RWPE2 (cell line): ENCODE results near the gene SEMA3A.

ENCODE experiments used
- ATAC-seq: fragments of 200-7000 bp; cut with Tn5 transposase; 3 replicates; pipeline ENCODE4 v1.9.1; 2021; ENCODE audit warnings: low read depth
- DNase-seq: peaks from one replicate; pipeline ENCODE4 v3.0.0-alpha.2; 2020; ENCODE audit warnings: low spot score
- H3K27ac ChIP-seq: fragments of 450-650 bp; 2 replicates; pipeline ENCODE4 v1.5.1; 2017; ENCODE audit warnings: mild to moderate bottlenecking; ENCODE audit not compliant: poor library complexity, severe bottlenecking
- H3K27me3 ChIP-seq: fragments of 250-450 bp; sonication (Bioruptor Pico); 2 replicates; pipeline ENCODE4 v1.5.1; 2021; ENCODE audit warnings: mild to moderate bottlenecking, moderate library complexity; ENCODE audit not compliant: insufficient read depth, poor library complexity, severe bottlenecking
- H3K36me3 ChIP-seq: fragments of 250-450 bp; sonication (Bioruptor Pico); 2 replicates; pipeline ENCODE4 v1.5.1; 2020; ENCODE audit warnings: low read depth, mild to moderate bottlenecking, moderate library complexity
- H3K4me1 ChIP-seq: fragments of 250-450 bp; sonication (Bioruptor Pico); 2 replicates; pipeline ENCODE4 v1.5.1; 2021; ENCODE audit warnings: mild to moderate bottlenecking, moderate library complexity; ENCODE audit not compliant: insufficient read depth, poor library complexity, severe bottlenecking
- H3K4me3 ChIP-seq: fragments of 250-450 bp; sonication (Bioruptor Pico); 2 replicates; pipeline ENCODE4 v1.5.1; 2021; ENCODE audit warnings: mild to moderate bottlenecking, moderate library complexity; ENCODE audit not compliant: severe bottlenecking
- H3K9me3 ChIP-seq: fragments of 250-450 bp; sonication (Bioruptor Pico); 2 replicates; pipeline ENCODE4 v1.5.1; 2021; ENCODE audit warnings: mild to moderate bottlenecking, moderate library complexity; ENCODE audit not compliant: severe bottlenecking
- CTCF ChIP-seq: fragments of 450-650 bp; IDR thresholded peaks from one replicate; pipeline ENCODE4 v1.5.1; 2017; ENCODE audit warnings: mild to moderate bottlenecking, moderate library complexity; ENCODE audit not compliant: poor library complexity, severe bottlenecking

The SEMA3A gene

DNA sequence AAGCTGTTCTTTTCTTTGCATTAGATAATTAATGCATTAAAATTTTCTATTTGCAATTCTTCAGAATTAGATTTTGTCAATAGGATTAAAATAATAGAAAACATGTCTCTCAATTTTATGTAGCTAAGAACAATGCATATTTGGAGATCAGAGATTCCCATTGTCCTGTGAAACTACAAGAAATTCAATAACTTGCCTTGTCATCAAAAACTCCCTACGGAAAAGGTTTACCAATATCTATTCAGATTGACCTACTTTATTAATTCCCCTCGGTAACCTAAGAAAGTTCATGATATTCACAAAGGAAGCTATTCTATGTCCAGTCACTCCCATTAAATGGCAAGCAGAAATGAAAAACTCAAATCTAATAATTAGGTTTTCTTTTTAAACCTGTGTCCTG, 172.6 kb downstream of the SEMA3A start:
- no peak for TF ChIP-seq CTCF
- ATAC-seq = no peak
- H3K9me3 ChIP-seq = no peaks in the 10 kb centered on the region
- H3K27ac ChIP-seq = peak overlapping the region; percentile 70
- H3K27me3 ChIP-seq = no peaks in the 10 kb centered on the region
- H3K36me3 ChIP-seq = no peaks in the 10 kb centered on the region
- H3K4me1 ChIP-seq = peaks cover 36% of the 10 kb centered on the region
- no peak for DNase-seq
- no peak overlapping the region for H3K4me3 ChIP-seq

DNA sequence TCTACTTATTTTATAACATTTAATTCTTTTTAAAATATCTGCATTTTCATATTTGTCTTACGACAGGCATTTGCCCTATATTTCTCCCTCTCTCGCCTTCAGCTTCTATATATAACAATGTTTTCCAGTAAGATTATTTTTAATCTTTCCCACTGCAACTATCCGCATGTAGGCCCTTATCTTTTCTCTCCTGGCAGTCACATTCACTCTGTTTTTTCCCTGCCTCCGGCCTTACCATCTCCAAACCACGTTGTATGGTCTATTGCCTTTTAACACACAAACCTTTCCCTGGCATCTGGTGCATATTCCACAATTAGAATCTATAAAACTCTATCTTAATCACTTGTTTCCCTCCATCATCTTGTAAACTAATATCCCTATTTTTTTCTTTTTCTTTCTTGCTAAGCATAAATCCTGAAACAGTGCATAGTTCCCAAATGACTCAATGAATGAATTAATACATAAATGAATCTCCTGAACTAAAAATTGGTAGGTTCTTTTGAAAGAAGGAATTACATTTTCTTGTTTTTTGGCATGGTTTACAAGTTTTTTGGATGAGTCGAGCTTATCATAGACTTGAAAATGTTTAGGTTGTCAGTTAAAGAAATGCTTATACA, 173.2 kb downstream of the SEMA3A start:
- ATAC-seq = no peak
- H3K27ac ChIP-seq = peak overlapping the region; percentile 70

GRCh38 chr7:84017651-84018050, 176.9 kb downstream of the SEMA3A start:
- H3K36me3 ChIP-seq = 0 out of 2 replicates have a peak, but pooled peaks cover 4% of the 10 kb centered on the region
- no peak for TF ChIP-seq CTCF
- ATAC-seq (no peak), DNase-seq (no peak)
- no peaks in the 10 kb centered on the region for H3K9me3 ChIP-seq
- peaks cover 20% of the 10 kb centered on the region for H3K4me1 ChIP-seq
- H3K4me3 ChIP-seq = no peak overlapping the region
- H3K27me3 ChIP-seq = no peaks in the 10 kb centered on the region
- H3K27ac ChIP-seq = no peak overlapping the region

More for the DNA sequence above, 173.2 kb downstream of the SEMA3A start:
- Histone ChIP-seq H3K36me3 (no peaks in the 10 kb centered on the region), H3K9me3 (no peaks in the 10 kb centered on the region), H3K4me1 (peaks cover 36% of the 10 kb centered on the region), H3K27me3 (no peaks in the 10 kb centered on the region), H3K4me3 (no peak overlapping the region)
- no peak for DNase-seq
- no peak for TF ChIP-seq CTCF

- ATAC-seq (peak; percentile 78), DNase-seq (no peak)
- Histone ChIP-seq H3K4me3 (no peak overlapping the region), H3K4me1 (peaks cover 12% of the 10 kb centered on the region), H3K27me3 (no peaks in the 10 kb centered on the region), H3K36me3 (0 out of 2 replicates have a peak, but pooled peaks cover 5% of the 10 kb centered on the region), H3K9me3 (no peaks in the 10 kb centered on the region), H3K27ac (peak overlapping the region; percentile 13)
- no peak for TF ChIP-seq CTCF
These were observed 180.9 kb downstream of the SEMA3A start for GRCh38 chr7:84013616-84014240.

GRCh38 chr7:84009782-84010181, 184.8 kb downstream of the SEMA3A start:
- H3K4me1 ChIP-seq = peaks cover 12% of the 10 kb centered on the region
- ATAC-seq (no peak), DNase-seq (no peak)
- no peak overlapping the region for H3K4me3 ChIP-seq
- H3K27me3 ChIP-seq = no peaks in the 10 kb centered on the region
- H3K27ac ChIP-seq = no peak overlapping the region
- TF ChIP-seq CTCF = no peak
- H3K36me3 ChIP-seq = 0 out of 2 replicates have a peak, but pooled peaks cover 5% of the 10 kb centered on the region
- H3K9me3 ChIP-seq = no peaks in the 10 kb centered on the region
